HK-2 (cell line): ENCODE data around the gene ITGA2B.
A peak's percentile ranks its signal among the peaks of the same experiment; 100 is the strongest.
"Not testable (repeated sequence)": the region's sequence is repeated elsewhere in the genome, so short reads cannot be mapped to it uniquely, and the experiment has no call there.

Experiments
- DNase-seq: peaks from one replicate; pipeline ENCODE4 v3.0.0-alpha.2; 2018; ENCODE audit not compliant: unreplicated experiment

Gene ITGA2B

DNA sequence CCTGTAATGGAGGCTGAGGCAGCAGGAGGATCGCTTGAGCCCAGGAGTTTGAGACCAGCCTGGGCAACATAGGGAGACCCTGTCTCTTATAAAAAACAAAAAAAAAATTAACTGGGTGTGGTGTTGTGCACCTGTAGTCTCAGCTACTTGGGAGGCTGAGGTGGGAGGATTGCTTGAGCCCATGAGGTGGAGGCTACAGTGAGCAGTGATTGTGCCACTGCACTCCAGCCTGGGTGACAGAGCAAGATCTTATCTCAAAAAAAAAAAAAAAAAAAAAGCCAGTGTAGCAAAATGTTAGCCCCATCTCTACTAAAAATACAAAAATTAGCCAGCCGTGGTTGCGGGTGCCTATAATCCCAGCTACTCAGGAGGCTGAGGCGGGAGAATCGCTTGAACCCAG is 59.2 kb downstream of the ITGA2B start:
- DNase-seq = not testable (repeated sequence)

- DNase-seq = not testable (repeated sequence)
Observed at GRCh38 chr17:44329516-44329915, 59.9 kb downstream of the ITGA2B start.

GRCh38 chr17:44327715-44328449 is 61.6 kb downstream of the ITGA2B start:
- no peak for DNase-seq

DNA sequence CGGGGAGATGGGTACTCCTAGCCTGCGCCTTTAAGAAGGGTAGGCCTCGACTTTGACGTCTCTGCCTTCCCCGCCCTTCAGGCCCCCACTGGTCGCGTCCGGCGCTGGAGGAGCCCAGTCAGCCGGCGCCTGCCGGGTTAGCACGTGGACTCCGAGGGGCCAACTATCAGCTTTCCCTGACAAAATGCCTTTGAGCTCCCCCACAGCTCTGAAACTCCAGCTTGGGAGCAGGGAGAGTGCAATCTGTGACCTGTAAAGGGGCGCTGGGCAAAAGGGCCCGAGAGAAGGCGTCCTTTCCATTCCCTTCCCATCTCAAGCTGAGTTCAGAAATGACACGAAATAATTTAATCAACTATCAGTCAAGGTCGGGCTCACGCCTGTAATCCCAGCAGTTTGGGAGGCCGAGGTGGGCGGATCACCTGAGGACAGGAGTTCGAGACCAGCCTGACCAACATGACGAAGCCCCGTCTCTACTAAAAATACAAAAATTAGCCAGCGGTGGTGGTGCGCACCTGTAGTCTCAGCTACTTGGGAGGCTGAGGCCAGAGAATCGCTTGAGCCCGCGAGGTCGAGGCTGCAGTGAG is 62.5 kb downstream of the ITGA2B start:
- DNase-seq = peak; percentile 91

DNA sequence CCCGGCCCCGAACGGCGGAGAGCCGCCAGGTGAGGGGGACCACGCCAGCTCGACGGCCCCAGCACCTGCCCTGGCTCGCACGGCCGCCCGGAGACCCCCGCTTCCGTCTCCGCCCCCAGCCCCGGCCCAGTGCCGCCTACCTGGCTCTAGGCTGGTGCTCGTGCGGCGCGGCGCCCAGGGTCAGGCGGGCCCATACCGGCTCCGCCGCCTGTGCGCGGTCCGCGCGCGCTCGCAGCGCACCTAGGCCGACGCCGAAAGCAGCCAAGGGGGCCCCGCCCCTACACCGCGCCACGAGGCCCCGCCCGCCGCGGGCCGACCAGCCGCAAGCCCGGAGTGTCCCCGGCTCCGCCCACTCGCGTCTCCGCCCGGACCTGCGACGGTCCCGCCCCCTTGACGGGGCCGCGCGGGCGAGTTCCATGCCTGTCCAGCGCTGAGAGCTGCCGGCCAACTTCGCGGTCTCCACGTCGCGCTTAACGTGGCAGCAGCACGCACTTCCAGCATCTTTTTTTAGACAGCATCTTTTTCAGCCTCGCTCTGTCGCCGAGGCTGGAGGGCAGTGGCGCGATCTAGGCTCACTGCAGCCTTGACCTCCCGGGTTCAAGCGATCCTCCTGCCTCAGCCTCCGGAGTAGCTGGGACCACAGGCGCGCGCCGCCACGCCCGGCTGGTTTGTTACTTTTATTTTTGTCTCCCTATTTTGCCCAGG is 64.7 kb downstream of the ITGA2B start, which contains the start of gene SLC25A39:
Gene SLC25A39, minus strand, starts transcription at position 253 of the 705 bp plus-strand sequence. CDS start 1,261 bp downstream, outside the sequence.
- peak; percentile 95 for DNase-seq

GRCh38 chr17:44324092-44324570 is 65.3 kb downstream of the ITGA2B start:
- peak; percentile 53 for DNase-seq

DNA sequence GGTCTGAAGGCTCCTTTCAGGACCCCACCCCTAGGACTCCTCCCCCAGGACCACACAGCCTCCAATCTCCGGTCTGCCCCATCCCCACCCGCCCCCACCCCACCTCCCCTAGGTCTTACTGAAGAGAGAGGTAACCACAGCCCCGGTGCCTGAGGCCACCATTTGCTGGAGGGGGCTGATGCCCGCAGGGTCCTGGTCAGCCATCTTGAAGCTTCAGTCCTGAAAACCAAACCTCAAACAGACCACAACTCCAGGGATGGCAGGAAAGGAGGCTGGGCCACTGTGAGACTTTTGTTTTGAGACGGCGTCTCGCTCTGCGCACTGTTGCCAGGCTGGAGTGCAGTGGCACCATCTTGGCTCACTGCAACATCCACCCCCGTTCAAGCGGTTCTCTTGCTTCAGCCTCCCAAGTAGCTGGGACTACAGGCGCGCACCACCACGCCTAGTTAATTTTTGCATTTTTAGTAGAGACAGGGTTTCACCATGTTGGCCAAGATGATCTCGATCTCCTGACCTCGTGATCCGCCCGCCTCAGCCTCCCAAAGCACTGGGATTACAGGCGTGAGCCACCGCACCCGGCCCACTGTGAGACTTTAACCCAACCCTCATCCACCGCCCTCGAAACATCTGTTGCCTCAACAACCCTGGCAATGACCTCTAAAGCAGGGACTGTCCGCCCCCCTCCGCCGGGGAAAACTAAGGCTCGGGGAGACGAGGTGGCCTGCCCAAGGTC is 65.9 kb downstream of the ITGA2B start:
- no peak for DNase-seq

- DNase-seq = no peak
Observed at GRCh38 chr17:44322236-44322895, 67.1 kb downstream of the ITGA2B start.
